ENCODE measurements around the gene ALG14.

- TF ChIP-seq CTCF (conservative IDR thresholded peaks at IDR 0.05 in 1 of 2, IDR thresholded peaks at IDR 0.05 in 1 of 2; ENCODE audit: low read depth in 1 of 2, low read length in 2 of 2) (no peak), EZH2 (IDR thresholded peaks at IDR 0.05; ENCODE audit: low read length, missing control alignments) (no peak)
These were observed 17.0 kb upstream of the ALG14 start for GRCh38 chr1:95089650-95090287.
